Fibroblast of lung (primary cell): ENCODE measurements around the gene FHOD3.

Experiments
- EZH2 ChIP-seq: IDR thresholded peaks from 2 replicates; pipeline ENCODE4 v1.5.1; 2012; ENCODE audit warnings: low read length, control low read depth, mild to moderate bottlenecking; ENCODE audit errors: missing control alignments
- TF ChIP-seq, protein P1 (sequence below), 2 donors: IDR thresholded peaks in 1 of 2; conservative IDR thresholded peaks in 1 of 2; 1 replicate in 1 of 2; 2 replicates in 1 of 2; pipeline ENCODE4 v1.5.1; 2011 to 2012; ENCODE audit warnings: low read length in 2 of 2, control low read depth in 1 of 2, inconsistent platforms in 1 of 2, low read depth in 1 of 2, mild to moderate bottlenecking in 1 of 2

DNA sequence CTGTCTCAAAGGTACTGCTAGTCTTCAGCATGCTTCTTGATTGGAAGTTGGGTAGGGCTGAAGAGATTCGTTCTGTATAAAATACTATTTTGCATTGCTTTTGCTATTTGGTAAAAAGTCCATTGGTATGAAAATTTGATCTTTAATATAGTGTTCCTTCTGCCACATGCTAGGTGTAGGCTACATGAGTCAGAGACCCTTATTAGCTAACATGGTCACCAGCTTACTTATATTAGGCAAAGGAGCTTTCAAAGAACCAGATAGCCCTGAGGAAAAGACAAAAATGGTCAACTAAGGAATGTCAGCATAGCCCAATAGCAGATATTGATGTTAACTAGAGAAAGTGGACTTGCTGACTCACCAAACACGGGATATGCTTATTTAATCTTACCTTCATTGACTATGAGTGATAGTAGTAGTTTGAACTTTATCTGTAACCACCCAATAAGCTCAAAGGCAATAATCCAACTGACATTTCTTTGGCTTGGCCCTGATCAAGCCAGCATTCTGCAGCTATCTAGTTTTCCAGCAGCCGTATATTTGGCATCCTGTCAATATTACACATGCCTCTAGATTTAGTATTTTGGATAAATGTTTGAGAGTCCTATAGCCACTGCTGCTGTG, 421.3 kb downstream of the FHOD3 start:
- TF ChIP-seq, protein P1, sequence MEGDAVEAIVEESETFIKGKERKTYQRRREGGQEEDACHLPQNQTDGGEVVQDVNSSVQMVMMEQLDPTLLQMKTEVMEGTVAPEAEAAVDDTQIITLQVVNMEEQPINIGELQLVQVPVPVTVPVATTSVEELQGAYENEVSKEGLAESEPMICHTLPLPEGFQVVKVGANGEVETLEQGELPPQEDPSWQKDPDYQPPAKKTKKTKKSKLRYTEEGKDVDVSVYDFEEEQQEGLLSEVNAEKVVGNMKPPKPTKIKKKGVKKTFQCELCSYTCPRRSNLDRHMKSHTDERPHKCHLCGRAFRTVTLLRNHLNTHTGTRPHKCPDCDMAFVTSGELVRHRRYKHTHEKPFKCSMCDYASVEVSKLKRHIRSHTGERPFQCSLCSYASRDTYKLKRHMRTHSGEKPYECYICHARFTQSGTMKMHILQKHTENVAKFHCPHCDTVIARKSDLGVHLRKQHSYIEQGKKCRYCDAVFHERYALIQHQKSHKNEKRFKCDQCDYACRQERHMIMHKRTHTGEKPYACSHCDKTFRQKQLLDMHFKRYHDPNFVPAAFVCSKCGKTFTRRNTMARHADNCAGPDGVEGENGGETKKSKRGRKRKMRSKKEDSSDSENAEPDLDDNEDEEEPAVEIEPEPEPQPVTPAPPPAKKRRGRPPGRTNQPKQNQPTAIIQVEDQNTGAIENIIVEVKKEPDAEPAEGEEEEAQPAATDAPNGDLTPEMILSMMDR (conservative IDR thresholded peaks at IDR 0.05 in 1 of 2, IDR thresholded peaks at IDR 0.05 in 1 of 2; ENCODE audit: low read depth in 1 of 2, low read length in 2 of 2), result no peak
- no peak for TF ChIP-seq EZH2
